AG09309 (cell line): Measurements from ENCODE around the gene AKT1.

Experiments
- DNase-seq: peaks from one replicate; pipeline ENCODE4 v3.0.0-alpha.2; 2010; ENCODE audit warnings: low read depth
- H3K4me3 ChIP-seq: 2 replicates; pipeline ENCODE4 v1.5.1; 2011; ENCODE audit warnings: mild to moderate bottlenecking, low read depth, low read length, moderate library complexity; ENCODE audit not compliant: control insufficient read depth
- TF ChIP-seq, protein P1 (sequence below): IDR thresholded peaks from 2 replicates; pipeline ENCODE4 v1.5.1; 2011; ENCODE audit warnings: mild to moderate bottlenecking, low read depth, low read length, inconsistent platforms; ENCODE audit not compliant: insufficient read depth, control insufficient read depth; ENCODE audit errors: missing control alignments

Gene AKT1

GRCh38 chr14:104766256-104766862, 29.2 kb downstream of the AKT1 start:
- TF ChIP-seq, protein P1, sequence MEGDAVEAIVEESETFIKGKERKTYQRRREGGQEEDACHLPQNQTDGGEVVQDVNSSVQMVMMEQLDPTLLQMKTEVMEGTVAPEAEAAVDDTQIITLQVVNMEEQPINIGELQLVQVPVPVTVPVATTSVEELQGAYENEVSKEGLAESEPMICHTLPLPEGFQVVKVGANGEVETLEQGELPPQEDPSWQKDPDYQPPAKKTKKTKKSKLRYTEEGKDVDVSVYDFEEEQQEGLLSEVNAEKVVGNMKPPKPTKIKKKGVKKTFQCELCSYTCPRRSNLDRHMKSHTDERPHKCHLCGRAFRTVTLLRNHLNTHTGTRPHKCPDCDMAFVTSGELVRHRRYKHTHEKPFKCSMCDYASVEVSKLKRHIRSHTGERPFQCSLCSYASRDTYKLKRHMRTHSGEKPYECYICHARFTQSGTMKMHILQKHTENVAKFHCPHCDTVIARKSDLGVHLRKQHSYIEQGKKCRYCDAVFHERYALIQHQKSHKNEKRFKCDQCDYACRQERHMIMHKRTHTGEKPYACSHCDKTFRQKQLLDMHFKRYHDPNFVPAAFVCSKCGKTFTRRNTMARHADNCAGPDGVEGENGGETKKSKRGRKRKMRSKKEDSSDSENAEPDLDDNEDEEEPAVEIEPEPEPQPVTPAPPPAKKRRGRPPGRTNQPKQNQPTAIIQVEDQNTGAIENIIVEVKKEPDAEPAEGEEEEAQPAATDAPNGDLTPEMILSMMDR = no peak
- H3K4me3 ChIP-seq = no peak overlapping the region
- no peak for DNase-seq

GRCh38 chr14:104765517-104765916, 30.0 kb downstream of the AKT1 start:
- TF ChIP-seq, protein P1 = no peak
- no peak for DNase-seq
- H3K4me3 ChIP-seq = no peak overlapping the region

DNA sequence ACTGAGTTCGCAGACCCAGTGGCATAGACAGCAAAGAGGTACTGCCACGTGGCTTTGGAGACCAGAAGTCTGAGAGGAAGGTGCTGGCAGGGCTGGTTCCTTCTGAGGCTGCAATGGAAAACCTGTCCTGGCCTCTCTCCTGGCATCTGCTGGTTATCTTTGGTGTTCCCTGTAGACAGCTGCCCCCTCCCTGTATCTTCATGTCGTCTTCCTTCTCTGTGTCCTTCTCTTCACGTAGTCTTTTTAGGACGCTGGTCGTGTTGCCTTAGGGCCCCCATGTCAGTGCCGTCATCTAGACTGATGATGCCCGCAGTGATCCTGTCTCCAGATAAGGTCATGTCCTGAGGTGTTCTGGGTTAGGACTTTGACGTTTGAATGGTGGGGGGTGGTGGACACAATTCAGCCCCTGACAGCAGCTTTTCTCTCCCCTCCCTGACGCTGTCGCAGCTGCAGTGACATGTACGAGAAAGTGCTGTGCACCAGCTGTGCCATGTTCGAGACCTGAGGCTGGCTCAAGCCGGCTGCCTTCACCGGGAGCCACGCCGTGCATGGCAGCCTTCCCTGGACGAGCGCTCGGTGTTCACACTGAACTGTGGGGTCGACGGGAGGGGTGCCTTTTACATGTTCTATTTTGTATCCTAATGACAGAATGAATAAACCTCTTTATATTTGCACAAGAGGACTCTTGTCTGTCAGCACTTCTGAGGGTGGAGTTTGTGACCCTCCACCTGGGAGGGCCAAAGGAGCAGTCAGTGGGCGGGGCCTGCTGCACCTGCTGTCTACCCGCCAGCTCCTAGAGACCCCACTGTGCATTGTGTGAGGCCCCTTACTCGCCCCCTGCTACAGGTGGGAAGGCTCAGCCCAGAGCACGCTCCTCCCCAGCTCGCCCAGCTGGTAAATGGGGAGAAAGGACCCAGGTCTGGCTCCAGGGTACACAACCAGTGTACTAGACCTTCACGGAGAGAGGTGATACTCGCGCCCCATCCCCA, 36.3 kb downstream of the AKT1 start:
- TF ChIP-seq, protein P1 = no peak
- no peak overlapping the region for H3K4me3 ChIP-seq
- no peak for DNase-seq

DNA sequence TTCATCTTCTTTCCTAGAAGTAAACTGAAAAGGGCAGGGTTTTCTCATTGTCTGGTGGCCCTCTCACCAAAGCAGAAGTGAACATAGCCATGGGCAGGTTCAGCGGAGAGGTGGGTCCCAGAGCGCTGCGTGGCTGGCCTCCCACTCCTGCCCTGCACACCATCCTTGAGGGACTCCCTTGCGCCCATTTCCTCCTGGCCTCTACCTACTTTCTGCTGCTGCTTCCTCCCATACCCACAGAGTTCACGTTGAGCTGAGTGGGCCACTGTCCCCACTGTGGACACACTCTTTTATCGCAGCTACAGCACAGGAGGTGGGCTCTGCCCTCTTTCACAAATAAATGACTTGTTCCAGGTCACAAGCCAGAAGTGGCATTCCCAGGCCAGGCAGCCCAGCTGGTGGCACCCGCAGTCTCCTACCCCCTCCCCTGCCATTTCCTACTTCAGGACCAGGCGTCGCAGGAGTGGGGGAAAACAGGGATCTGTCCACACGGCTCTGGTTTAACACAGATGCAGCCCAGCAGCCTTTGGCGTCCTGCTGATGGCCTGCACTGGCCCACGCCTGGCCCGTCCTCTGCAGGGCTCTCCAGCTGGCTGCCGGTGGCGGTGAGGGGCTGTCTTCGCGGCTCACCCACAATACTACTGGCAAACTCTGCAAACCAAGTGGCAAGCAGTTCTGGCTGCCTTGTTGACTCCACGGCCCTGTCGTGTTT, 37.7 kb downstream of the AKT1 start:
- TF ChIP-seq, protein P1 = no peak
- no peak overlapping the region for H3K4me3 ChIP-seq
- DNase-seq = no peak

- no peak for DNase-seq
- no peak overlapping the region for H3K4me3 ChIP-seq
- TF ChIP-seq, protein P1 = no peak
These were observed 38.3 kb downstream of the AKT1 start for GRCh38 chr14:104757238-104757585.

DNA sequence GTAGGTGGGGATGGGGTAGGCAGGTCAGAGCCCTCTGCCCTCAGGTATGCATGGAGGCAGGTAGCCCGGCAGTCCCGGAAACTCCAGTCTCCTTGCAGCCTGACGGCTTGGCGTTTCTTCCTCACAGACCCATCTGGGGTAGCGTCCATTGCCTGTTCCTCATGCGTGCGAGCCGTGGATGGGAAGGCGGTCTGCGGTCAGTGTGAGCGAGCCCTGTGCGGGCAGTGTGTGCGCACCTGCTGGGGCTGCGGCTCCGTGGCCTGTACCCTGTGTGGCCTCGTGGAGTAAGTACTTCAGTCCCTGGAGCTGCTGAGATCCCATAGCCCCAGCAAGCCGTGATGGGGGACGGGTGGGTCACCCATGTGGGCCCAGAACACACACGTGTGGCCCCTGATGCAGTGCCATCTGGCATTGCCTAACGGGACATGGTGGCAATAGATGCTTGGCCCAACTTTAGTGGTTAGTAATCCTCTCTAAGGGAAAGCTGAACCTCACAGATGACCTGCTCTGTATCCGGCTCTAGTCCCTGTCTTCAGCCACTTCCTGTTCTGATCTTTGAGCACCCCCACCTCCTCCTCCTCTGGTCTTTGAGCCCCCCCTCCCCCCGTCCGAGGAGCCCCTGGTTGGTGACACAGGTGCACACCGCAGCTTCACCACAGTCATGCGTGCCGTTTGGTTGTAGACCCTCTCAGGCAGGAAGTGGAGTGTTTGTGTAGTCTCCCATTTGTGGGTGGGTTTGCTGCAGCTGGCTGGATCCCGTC, 38.9 kb downstream of the AKT1 start:
- TF ChIP-seq, protein P1 = no peak
- no peak overlapping the region for H3K4me3 ChIP-seq
- no peak for DNase-seq
